Caco-2 (cell line): Measurements from ENCODE around the gene DUSP23. TPM values are rescaled to one million over a fixed set of nuclear protein-coding genes. Genes with fewer than 3 reads are reported as not detected.
A peak's percentile ranks its signal among the peaks of the same experiment; 100 is the strongest.

Experiments
- BruUV-seq: library from RNA; stranded (reverse); fragments of 400-500 nt; replicated peaks from 2 replicates; lab custom pipeline; 2021; lab: Mats Ljungman, UMichigan
- CTCF ChIA-PET: fragments of 300-600 bp; sonication (Branson Sonifier 250); formaldehyde crosslinking; loops from one replicate; lab custom pipeline; 2022; ENCODE audit warnings: antibody characterized with exemption; lab: Charles Lee
- POLR2A ChIA-PET: fragments of 300-600 bp; sonication (Branson Sonifier 250); formaldehyde crosslinking; loops from one replicate; lab custom pipeline; 2022; ENCODE audit warnings: antibody characterized with exemption; lab: Charles Lee
- DNase-seq, 2 experiments: peaks; one replicate each; pipeline versions ENCODE4 v3.0.0 to v3.0.0-alpha.2; 2020 to 2022
- H3K27me3 ChIP-seq: replicated peaks from 2 replicates; pipeline ENCODE4 v1.6.0; 2011; ENCODE audit warnings: low read length; ENCODE audit not compliant: control insufficient read depth, insufficient read depth
- H3K36me3 ChIP-seq: 2 replicates; pipeline ENCODE4 v1.5.1; 2011; ENCODE audit warnings: low read length; ENCODE audit not compliant: control insufficient read depth, insufficient read depth
- H3K4me1 ChIP-seq: fragments of 250-450 bp; sonication (Bioruptor Pico); 2 replicates; pipeline ENCODE4 v1.5.1; 2020; ENCODE audit warnings: mild to moderate bottlenecking
- H3K4me3 ChIP-seq: 2 replicates; pipeline ENCODE4 v1.5.1; 2011; ENCODE audit warnings: low read depth, mild to moderate bottlenecking, control low read depth, low read length
- H3K9me3 ChIP-seq: fragments of 250-450 bp; sonication (Bioruptor Pico); 2 replicates; pipeline ENCODE4 v1.5.1; 2020; ENCODE audit warnings: mild to moderate bottlenecking, moderate library complexity
- H3K27ac Mint-ChIP-seq: one replicate; pipeline ENCODE4 v1.8.0; 2022; ENCODE audit warnings: mixed read lengths; ENCODE audit not compliant: unreplicated experiment
- H3K27me3 Mint-ChIP-seq: one replicate; pipeline ENCODE4 v1.8.0; 2022; ENCODE audit warnings: mixed read lengths; ENCODE audit not compliant: insufficient read depth, unreplicated experiment
- H3K36me3 Mint-ChIP-seq: one replicate; pipeline ENCODE4 v1.8.0; 2022; ENCODE audit warnings: mild to moderate bottlenecking, mixed read lengths; ENCODE audit not compliant: insufficient read depth, unreplicated experiment
- H3K4me1 Mint-ChIP-seq: one replicate; pipeline ENCODE4 v1.8.0; 2022; ENCODE audit warnings: low read depth, mixed read lengths; ENCODE audit not compliant: unreplicated experiment
- H3K4me3 Mint-ChIP-seq: one replicate; pipeline ENCODE4 v1.8.0; 2022; ENCODE audit warnings: mild to moderate bottlenecking, moderate library complexity, mixed read lengths; ENCODE audit not compliant: unreplicated experiment
- H3K9me3 Mint-ChIP-seq: one replicate; pipeline ENCODE4 v1.8.0; 2022; ENCODE audit warnings: mixed read lengths; ENCODE audit not compliant: unreplicated experiment
- CTCF ChIP-seq, 2 experiments: fragments of 200-600 bp in 1 of 2; IDR thresholded peaks; 1 replicate in 1 of 2; 2 replicates in 1 of 2; pipeline versions ENCODE4 v1.5.1 to v1.8.0; 2011 to 2022; ENCODE audit warnings: antibody characterized with exemption in 1 of 2, control low read depth in 1 of 2, inconsistent platforms in 1 of 2, low read depth in 1 of 2, low read length in 1 of 2, mild to moderate bottlenecking in 1 of 2, moderate library complexity in 1 of 2; ENCODE audit not compliant: insufficient read depth in 1 of 2, severe bottlenecking in 1 of 2, unreplicated experiment in 1 of 2
- intact Hi-C: fragments of 100-400 bp; cut with micrococcal nuclease; formaldehyde crosslinking; loops from one replicate; pipeline ENCODE4 v1.10.0; 2022; ENCODE audit not compliant: unreplicated experiment
- total RNA-seq: library from RNA; stranded (reverse); gene quantifications from 2 replicates; pipeline ENCODE4 v1.2.3, GENCODE V29; 2022

Gene DUSP23
- total RNA-seq, 1 experiment from 2014 or later, result 44.5 TPM

GRCh38 chr1:159778266-159778665, 2.5 kb upstream of the DUSP23 start:
- ChIA-PET POLR2A (no interaction called here), CTCF (interaction anchor here (1.0 kb wide), 1 partner anchor 19 kb away, joined by 4 read pairs; no protein-coding TSS in a partner anchor)
- Mint-ChIP-seq H3K4me3 (no peak overlapping the region), H3K27ac (no peak overlapping the region), H3K4me1 (peaks cover 4% of the 10 kb centered on the region), H3K9me3 (no peaks in the 10 kb centered on the region), H3K36me3 (no peaks in the 10 kb centered on the region), H3K27me3 (no peaks in the 10 kb centered on the region)
- Histone ChIP-seq H3K4me3 (no peak overlapping the region), H3K4me1 (peaks cover 2% of the 10 kb centered on the region), H3K27me3 (no peaks in the 10 kb centered on the region), H3K9me3 (no peaks in the 10 kb centered on the region), H3K36me3 (no peaks in the 10 kb centered on the region)
- DNase-seq, result no peak
- no peak for TF ChIP-seq CTCF (IDR thresholded peaks at IDR 0.05; ENCODE audit: insufficient read depth in 1 of 2, low read depth in 1 of 2, low read length in 1 of 2, severe bottlenecking in 1 of 2, unreplicated experiment in 1 of 2)
- no TSS peak for BruUV-seq
- intact Hi-C loops, result loop anchor here (5.0 kb wide), 2 partner anchors 356 to 616 kb away; no protein-coding TSS in a partner anchor

GRCh38 chr1:159779403-159779851, 1.3 kb upstream of the DUSP23 start:
- Histone ChIP-seq H3K36me3 (no peaks in the 10 kb centered on the region), H3K27me3 (no peaks in the 10 kb centered on the region), H3K4me3 (no peak overlapping the region), H3K9me3 (no peaks in the 10 kb centered on the region), H3K4me1 (peaks cover 13% of the 10 kb centered on the region)
- Mint-ChIP-seq H3K36me3 (peaks cover 4% of the 10 kb centered on the region), H3K9me3 (no peaks in the 10 kb centered on the region), H3K4me3 (no peak overlapping the region), H3K27me3 (no peaks in the 10 kb centered on the region), H3K4me1 (peaks cover 13% of the 10 kb centered on the region), H3K27ac (no peak overlapping the region)
- no peak for DNase-seq
- ChIA-PET CTCF (no interaction called here), POLR2A (no interaction called here)
- BruUV-seq, result no TSS peak
- TF ChIP-seq CTCF (IDR thresholded peaks at IDR 0.05; ENCODE audit: insufficient read depth in 1 of 2, low read depth in 1 of 2, low read length in 1 of 2, severe bottlenecking in 1 of 2, unreplicated experiment in 1 of 2), result no peak
- intact Hi-C loops, result loop anchor here (5.0 kb wide), 2 partner anchors 357 to 617 kb away; no protein-coding TSS in a partner anchor

- no peak for DNase-seq
- Histone ChIP-seq H3K4me1 (peaks cover 23% of the 10 kb centered on the region), H3K4me3 (peak overlapping the region; percentile 63), H3K36me3 (no peaks in the 10 kb centered on the region), H3K27me3 (no peaks in the 10 kb centered on the region), H3K9me3 (no peaks in the 10 kb centered on the region)
- POLR2A ChIA-PET, result no interaction called here
- TF ChIP-seq CTCF (IDR thresholded peaks at IDR 0.05; ENCODE audit: insufficient read depth in 1 of 2, low read depth in 1 of 2, low read length in 1 of 2, severe bottlenecking in 1 of 2, unreplicated experiment in 1 of 2), result no peak
- Mint-ChIP-seq H3K4me1 (peaks cover 25% of the 10 kb centered on the region), H3K27ac (peak overlapping the region; percentile 89), H3K36me3 (peaks cover 7% of the 10 kb centered on the region), H3K27me3 (no peaks in the 10 kb centered on the region), H3K4me3 (peak overlapping the region; percentile 90), H3K9me3 (no peaks in the 10 kb centered on the region)
- CTCF ChIA-PET, result interaction anchor here (1.4 to 2.3 kb wide), 3 partner anchors 8 to 225 kb away, joined by 14 to 26 read pairs (median 16); no protein-coding TSS in a partner anchor
- no TSS peak for BruUV-seq
- intact Hi-C loops, result loop anchor here (2.0 to 5.0 kb wide), 2 partner anchors 65 to 605 kb away; no protein-coding TSS in a partner anchor
These were observed 1.2 kb downstream of the DUSP23 start for GRCh38 chr1:159781992-159782391.
